Activated B cell treated with CpG ODN at 0.5 μM for 24 hours (primary cell): ENCODE results near the gene GPN3. TPM values are rescaled to one million over a fixed set of nuclear protein-coding genes. Genes with fewer than 3 reads are reported as not detected.

Experiments
- ATAC-seq: fragments of 200-7000 bp; cut with Tn5 transposase; one replicate; pipeline ENCODE4 v1.10.0; 2021; ENCODE audit warnings: low read depth, mild to moderate bottlenecking, moderate library complexity
- CTCF ChIA-PET: fragments of 350-600 bp; sonication (Branson Sonifier 250); formaldehyde crosslinking; loops from one replicate; lab custom pipeline; 2021; ENCODE audit warnings: antibody characterized with exemption; lab: Charles Lee
- POLR2A ChIA-PET: fragments of 350-600 bp; sonication (Branson Sonifier 250); formaldehyde crosslinking; loops from one replicate; lab custom pipeline; 2021; ENCODE audit warnings: antibody characterized with exemption; lab: Charles Lee
- DNase-seq: peaks from one replicate; pipeline ENCODE4 v3.0.0; 2022
- H3K27ac Mint-ChIP-seq: one replicate; pipeline ENCODE4 v1.8.0; 2020; ENCODE audit warnings: mixed read lengths
- H3K27me3 Mint-ChIP-seq: one replicate; pipeline ENCODE4 v1.8.0; 2021; ENCODE audit warnings: mixed read lengths
- H3K36me3 Mint-ChIP-seq: one replicate; pipeline ENCODE4 v1.8.0; 2021; ENCODE audit warnings: low read depth, mixed read lengths
- H3K4me1 Mint-ChIP-seq: one replicate; pipeline ENCODE4 v1.8.0; 2021; ENCODE audit warnings: mixed read lengths
- H3K4me3 Mint-ChIP-seq: one replicate; pipeline ENCODE4 v1.8.0; 2020; ENCODE audit warnings: mild to moderate bottlenecking, mixed read lengths
- H3K9me3 Mint-ChIP-seq: one replicate; pipeline ENCODE4 v1.8.0; 2020; ENCODE audit warnings: mixed read lengths
- CTCF ChIP-seq: fragments of 200-600 bp; IDR thresholded peaks from one replicate; pipeline ENCODE4 v1.8.0; 2022; ENCODE audit warnings: antibody characterized with exemption, mild to moderate bottlenecking
- intact Hi-C: fragments of 100-400 bp; cut with micrococcal nuclease; formaldehyde crosslinking; loops from one replicate; pipeline ENCODE4 v1.15.1; 2024
- total RNA-seq: library from RNA; stranded (reverse); gene quantifications from 2 replicates; pipeline ENCODE4 v1.2.3, GENCODE V29; 2022

The GPN3 gene
- total RNA-seq = 17.0 and 19.0 TPM in 2 replicates

GRCh38 chr12:110468214-110469048 lies at the start of gene GPN3, which contains the start of gene FAM216A:
Gene GPN3, minus strand, starts transcription at chr12:110468257. Its CDS starts 54 bp downstream, at chr12:110468203.
Gene FAM216A, plus strand, starts transcription at chr12:110468845. Its CDS starts 31 bp downstream, at chr12:110468876.
- Mint-ChIP-seq H3K9me3 (no peaks in the 10 kb centered on the region), H3K4me1 (peaks cover 41% of the 10 kb centered on the region), H3K27me3 (no peaks in the 10 kb centered on the region), H3K36me3 (peaks cover 22% of the 10 kb centered on the region), H3K4me3 (peak within 1 kb of the TSS; percentile 100), H3K27ac (peak within 1 kb of the TSS; percentile 96)
- DNase-seq = peak; percentile 86
- ChIA-PET POLR2A (interaction anchor here (0.6 to 3.5 kb wide), 29 partner anchors 11 to 1217 kb away, joined by 3 to 106 read pairs (median 4); partner anchors contain the start of genes ACAD10, ARPC3, ATP2A2 and BRAP), CTCF (interaction anchor here (0.7 to 5.7 kb wide), 19 partner anchors 10 to 420 kb away, joined by 3 to 55 read pairs (median 5); partner anchors contain the start of genes ARPC3, RAD9B and VPS29)
- intact Hi-C loops = loop anchor here (1.0 to 5.0 kb wide), 12 partner anchors 12 to 445 kb away; partner anchors contain the start of genes ARPC3, HVCN1, PPP1CC and PPTC7
- no peak for TF ChIP-seq CTCF
- ATAC-seq = peak; percentile 91

- Mint-ChIP-seq H3K27me3 (no peaks in the 10 kb centered on the region), H3K27ac (no peak overlapping the region), H3K4me1 (no peaks in the 10 kb centered on the region), H3K9me3 (no peaks in the 10 kb centered on the region), H3K4me3 (no peak overlapping the region), H3K36me3 (no peaks in the 10 kb centered on the region)
- ChIA-PET POLR2A (no interaction called here), CTCF (interaction anchor here (6.7 kb wide), 1 partner anchor 84 kb away, joined by 73 read pairs; no protein-coding TSS in a partner anchor)
- intact Hi-C loops = no loop called here
- ATAC-seq (no peak), DNase-seq (no peak)
- no peak for TF ChIP-seq CTCF
Observed at GRCh38 chr12:110516995-110517394, 48.9 kb upstream of the GPN3 start.

- intact Hi-C loops = loop anchor here (5.0 kb wide), 1 partner anchor 33 kb away; no protein-coding TSS in a partner anchor
- no peaks in the 10 kb centered on the region for H3K36me3 Mint-ChIP-seq
- CTCF ChIA-PET = interaction anchor here (1.1 to 6.7 kb wide), 4 partner anchors 61 to 313 kb away, joined by 3 to 73 read pairs (median 7); partner anchors contain the start of gene ARPC3
- no peak for DNase-seq
- H3K27me3 Mint-ChIP-seq = no peaks in the 10 kb centered on the region
- no peaks in the 10 kb centered on the region for H3K9me3 Mint-ChIP-seq
- TF ChIP-seq CTCF = no peak
- ATAC-seq = no peak
- POLR2A ChIA-PET = interaction anchor here (1.4 kb wide), 1 partner anchor 64 kb away, joined by 7 read pairs; the partner anchor contains the start of gene ARPC3
- no peaks in the 10 kb centered on the region for H3K4me1 Mint-ChIP-seq
- H3K27ac Mint-ChIP-seq = no peak overlapping the region
- H3K4me3 Mint-ChIP-seq = no peak overlapping the region
Observed at GRCh38 chr12:110514363-110514762, 46.3 kb upstream of the GPN3 start.

DNA sequence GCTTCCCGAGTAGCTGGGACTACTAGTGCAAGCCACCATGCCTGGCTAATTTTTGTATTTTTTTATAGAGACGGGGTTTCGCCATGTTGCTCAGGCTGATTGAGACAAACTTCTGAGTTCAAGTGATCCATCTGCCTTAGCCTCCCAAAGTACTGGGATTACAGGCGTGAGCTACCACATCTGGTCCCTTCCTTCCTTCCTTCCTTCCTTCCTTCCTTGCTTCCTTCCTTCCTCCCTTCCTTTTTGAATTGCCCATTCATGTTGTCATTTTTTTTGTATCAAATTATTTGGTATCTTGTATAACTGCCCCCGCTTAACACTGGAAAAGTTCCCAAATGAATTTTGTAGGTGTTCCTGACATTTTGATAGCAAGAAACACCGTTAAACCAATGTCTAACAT lies 45.8 kb upstream of the GPN3 start:
- no peak overlapping the region for H3K27ac Mint-ChIP-seq
- no peaks in the 10 kb centered on the region for H3K36me3 Mint-ChIP-seq
- TF ChIP-seq CTCF = no peak
- POLR2A ChIA-PET = interaction anchor here (0.9 to 1.4 kb wide), 3 partner anchors 64 to 172 kb away, joined by 4 to 7 read pairs (median 4); partner anchors contain the start of gene ARPC3
- H3K9me3 Mint-ChIP-seq = no peaks in the 10 kb centered on the region
- H3K4me3 Mint-ChIP-seq = no peak overlapping the region
- no peaks in the 10 kb centered on the region for H3K4me1 Mint-ChIP-seq
- CTCF ChIA-PET = interaction anchor here (1.0 to 6.7 kb wide), 5 partner anchors 54 to 313 kb away, joined by 3 to 73 read pairs (median 6); partner anchors contain the start of gene ARPC3
- H3K27me3 Mint-ChIP-seq = no peaks in the 10 kb centered on the region
- ATAC-seq (no peak), DNase-seq (no peak)
- intact Hi-C loops = loop anchor here (5.0 kb wide), 1 partner anchor 33 kb away; no protein-coding TSS in a partner anchor
